HG02642 (cell line): ENCODE data around the gene COL23A1.

Source experiments
- ATAC-seq: cut with Tn5 transposase; IDR thresholded peaks from one replicate; pipeline ENCODE4 v1.9.1; 2021; ENCODE audit warnings: mild to moderate bottlenecking; ENCODE audit not compliant: unreplicated experiment, poor library complexity

The COL23A1 gene

GRCh38 chr5:178283520-178283919, 306.7 kb downstream of the COL23A1 start:
- ATAC-seq: no peak

GRCh38 chr5:178282391-178282790, 307.8 kb downstream of the COL23A1 start:
- no peak for ATAC-seq

- ATAC-seq: no peak
These were observed 308.9 kb downstream of the COL23A1 start for GRCh38 chr5:178281331-178281730.

- no peak for ATAC-seq
These were observed 309.6 kb downstream of the COL23A1 start for GRCh38 chr5:178280631-178281030.

GRCh38 chr5:178279723-178280438, 310.3 kb downstream of the COL23A1 start:
- no peak for ATAC-seq

- no peak for ATAC-seq
These were observed 311.0 kb downstream of the COL23A1 start for GRCh38 chr5:178279026-178279722.

- no peak for ATAC-seq
These were observed 311.7 kb downstream of the COL23A1 start for GRCh38 chr5:178278358-178279023.

- ATAC-seq: no peak
These were observed 312.3 kb downstream of the COL23A1 start for GRCh38 chr5:178277866-178278265.

GRCh38 chr5:178277346-178277745, 312.8 kb downstream of the COL23A1 start:
- no peak for ATAC-seq

GRCh38 chr5:178274781-178275537, 315.2 kb downstream of the COL23A1 start:
- no peak for ATAC-seq

- no peak for ATAC-seq
These were observed 316.3 kb downstream of the COL23A1 start for GRCh38 chr5:178273665-178274541.

- no peak for ATAC-seq
These were observed 317.2 kb downstream of the COL23A1 start for GRCh38 chr5:178273041-178273440.

GRCh38 chr5:178272591-178272990, 317.6 kb downstream of the COL23A1 start:
- ATAC-seq: no peak

GRCh38 chr5:178271726-178272479, 318.3 kb downstream of the COL23A1 start:
- ATAC-seq: no peak

GRCh38 chr5:178271231-178271630, 319.0 kb downstream of the COL23A1 start:
- no peak for ATAC-seq

GRCh38 chr5:178269499-178269898, 320.7 kb downstream of the COL23A1 start:
- ATAC-seq: no peak

GRCh38 chr5:178267876-178268275, 322.3 kb downstream of the COL23A1 start:
- no peak for ATAC-seq

GRCh38 chr5:178267245-178267644, 322.9 kb downstream of the COL23A1 start:
- ATAC-seq: no peak

- no peak for ATAC-seq
These were observed 323.6 kb downstream of the COL23A1 start for GRCh38 chr5:178266581-178266980.
